SK-N-SH treated with all-trans-retinoic acid at 6 μM for 48 hours (cell line): Measurements from ENCODE around the gene NRDC.

Experiments
- ATAC-seq: fragments of 200-7000 bp; cut with Tn5 transposase; 3 replicates; pipeline ENCODE4 v1.9.1; 2020; ENCODE audit warnings: mild to moderate bottlenecking, moderate library complexity
- ARNTL ChIP-seq: fragments of 450-650 bp; formaldehyde crosslinking; IDR thresholded peaks from 2 replicates; pipeline ENCODE4 v1.5.0; 2020; ENCODE audit warnings: low read depth, mild to moderate bottlenecking, moderate library complexity, borderline replicate concordance
- BACH2 ChIP-seq: fragments of 250-450 bp; sonication (Bioruptor Pico); IDR thresholded peaks from 2 replicates; pipeline ENCODE4 v1.9.0; 2021; ENCODE audit warnings: mild to moderate bottlenecking, borderline replicate concordance
- CSDC2 ChIP-seq: fragments of 250-450 bp; sonication (Bioruptor Pico); IDR thresholded peaks from 2 replicates; pipeline ENCODE4 v1.5.0; 2020; ENCODE audit warnings: mild to moderate bottlenecking, moderate library complexity
- CSRNP3 ChIP-seq: fragments of 250-450 bp; sonication (Bioruptor Pico); IDR thresholded peaks from 2 replicates; pipeline ENCODE4 v1.5.1; 2021; ENCODE audit warnings: mild to moderate bottlenecking, moderate library complexity
- ESRRG ChIP-seq: fragments of 250-450 bp; sonication (Bioruptor Pico); IDR thresholded peaks from 2 replicates; pipeline ENCODE4 v1.6.1; 2021; ENCODE audit warnings: mild to moderate bottlenecking
- GLIS3 ChIP-seq: fragments of 250-450 bp; sonication (Bioruptor Pico); IDR thresholded peaks from 2 replicates; pipeline ENCODE4 v1.5.0; 2020; ENCODE audit warnings: mild to moderate bottlenecking, moderate library complexity
- ISL1 ChIP-seq: fragments of 250-450 bp; sonication (Bioruptor Pico); IDR thresholded peaks from 2 replicates; pipeline ENCODE4 v2.1.2; 2022; ENCODE audit warnings: mild to moderate bottlenecking, moderate library complexity
- OSR1 ChIP-seq: fragments of 250-450 bp; sonication (Bioruptor Pico); IDR thresholded peaks from 2 replicates; pipeline ENCODE4 v1.8.0; 2022; ENCODE audit warnings: moderate library complexity, mild to moderate bottlenecking, inconsistent platforms
- PATZ1 ChIP-seq: fragments of 250-450 bp; sonication (Bioruptor Pico); IDR thresholded peaks from 2 replicates; pipeline ENCODE4 v1.8.0; 2020; ENCODE audit warnings: mild to moderate bottlenecking, moderate library complexity, borderline replicate concordance
- POU6F1 ChIP-seq: fragments of 250-450 bp; sonication (Bioruptor Pico); IDR thresholded peaks from 2 replicates; pipeline ENCODE4 v1.8.0; 2021; ENCODE audit warnings: low read depth, mild to moderate bottlenecking, moderate library complexity, borderline replicate concordance
- PPARA ChIP-seq: fragments of 250-450 bp; sonication (Bioruptor Pico); IDR thresholded peaks from 2 replicates; pipeline ENCODE4 v1.5.0; 2020; ENCODE audit warnings: mild to moderate bottlenecking, borderline replicate concordance
- RARB ChIP-seq: fragments of 250-450 bp; sonication (Bioruptor Pico); IDR thresholded peaks from 2 replicates; pipeline ENCODE4 v1.8.0; 2021; ENCODE audit warnings: mild to moderate bottlenecking, moderate library complexity
- SNAI2 ChIP-seq: fragments of 250-450 bp; sonication (Bioruptor Pico); IDR thresholded peaks from 2 replicates; pipeline ENCODE4 v1.5.0; 2020; ENCODE audit warnings: mild to moderate bottlenecking, moderate library complexity
- TCF4 ChIP-seq: fragments of 250-450 bp; sonication (Bioruptor Pico); IDR thresholded peaks from 2 replicates; pipeline ENCODE4 v1.8.0; 2021; ENCODE audit warnings: mild to moderate bottlenecking, moderate library complexity, borderline replicate concordance
- ZC3H10 ChIP-seq: fragments of 250-450 bp; sonication (Bioruptor Pico); IDR thresholded peaks from 2 replicates; pipeline ENCODE4 v1.5.1; 2021; ENCODE audit warnings: mild to moderate bottlenecking, moderate library complexity
- ZFP3 ChIP-seq: fragments of 250-450 bp; sonication (Bioruptor Pico); IDR thresholded peaks from 2 replicates; pipeline ENCODE4 v1.5.0; 2020; ENCODE audit warnings: mild to moderate bottlenecking, moderate library complexity
- ZFP30 ChIP-seq: fragments of 450-650 bp; formaldehyde crosslinking; IDR thresholded peaks from 2 replicates; pipeline ENCODE4 v1.5.0; 2022; ENCODE audit warnings: mild to moderate bottlenecking, moderate library complexity
- ZNF70 ChIP-seq: fragments of 450-650 bp; formaldehyde crosslinking; IDR thresholded peaks from 2 replicates; pipeline ENCODE4 v1.5.0; 2020; ENCODE audit warnings: mild to moderate bottlenecking, moderate library complexity
- ZNF8 ChIP-seq: fragments of 450-650 bp; formaldehyde crosslinking; IDR thresholded peaks from 2 replicates; pipeline ENCODE4 v1.5.0; 2020; ENCODE audit warnings: mild to moderate bottlenecking, moderate library complexity
- TF ChIP-seq, protein P1 (sequence below): fragments of 250-450 bp; sonication (Bioruptor Pico); IDR thresholded peaks from 2 replicates; pipeline ENCODE4 v1.5.1; 2020; ENCODE audit warnings: low read depth, mild to moderate bottlenecking, moderate library complexity

Gene NRDC

DNA sequence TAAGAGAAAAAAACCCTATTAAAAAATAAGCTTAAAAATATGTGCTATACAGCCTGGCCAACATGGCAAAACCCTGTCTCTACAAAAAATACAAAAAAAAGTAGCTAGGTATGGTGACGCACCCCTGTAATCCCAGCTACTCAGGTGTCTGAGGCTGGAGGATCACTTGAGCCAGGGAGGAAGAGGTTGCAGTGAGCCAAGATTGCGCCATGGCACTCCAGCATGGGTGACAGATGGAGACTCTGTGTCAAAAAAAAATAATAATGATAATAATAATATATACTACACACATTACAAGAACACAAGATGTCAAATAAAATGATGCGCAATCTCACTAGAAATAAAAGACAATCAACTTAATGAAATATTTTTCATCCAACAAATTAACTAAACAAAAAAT is 22.9 kb downstream of the NRDC start:
- TF ChIP-seq RARB (CRISPR knock-in tag) (no peak), ZNF8 (no peak), CSRNP3 (CRISPR knock-in tag) (no peak), CSDC2 (CRISPR knock-in tag) (no peak), POU6F1 (CRISPR knock-in tag) (no peak), BACH2 (CRISPR knock-in tag) (no peak)
- TF ChIP-seq, all 23 proteins: peak for 0
- ATAC-seq, result no peak

DNA sequence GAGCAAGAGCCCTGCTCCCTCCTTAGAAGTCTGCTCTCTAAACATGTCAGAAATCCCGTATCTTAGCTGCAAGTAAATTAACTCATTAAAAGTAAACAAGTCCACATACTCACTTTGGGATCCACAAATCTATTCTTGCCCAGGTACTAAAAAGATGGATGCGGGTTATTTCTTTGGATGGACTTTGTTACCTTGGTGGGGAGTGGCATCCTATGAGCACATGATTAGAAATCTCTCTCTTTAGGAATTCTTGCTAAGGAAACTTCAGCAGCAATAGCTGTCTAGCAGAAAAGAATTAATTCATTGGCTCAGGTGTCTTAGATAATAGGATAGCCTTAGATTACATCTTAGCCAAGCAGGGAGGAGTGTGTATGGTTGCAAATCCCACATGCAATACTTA is 25.2 kb downstream of the NRDC start:
- TF ChIP-seq ZNF70, result no peak
- TF ChIP-seq SNAI2 (CRISPR knock-in tag), result no peak
- no peak for TF ChIP-seq CSRNP3 (CRISPR knock-in tag)
- TF ChIP-seq ZFP30 (CRISPR knock-in tag), result no peak
- TF ChIP-seq ZFP3 (CRISPR knock-in tag), result no peak
- TF ChIP-seq ZNF8, result no peak
- ATAC-seq, result no peak

DNA sequence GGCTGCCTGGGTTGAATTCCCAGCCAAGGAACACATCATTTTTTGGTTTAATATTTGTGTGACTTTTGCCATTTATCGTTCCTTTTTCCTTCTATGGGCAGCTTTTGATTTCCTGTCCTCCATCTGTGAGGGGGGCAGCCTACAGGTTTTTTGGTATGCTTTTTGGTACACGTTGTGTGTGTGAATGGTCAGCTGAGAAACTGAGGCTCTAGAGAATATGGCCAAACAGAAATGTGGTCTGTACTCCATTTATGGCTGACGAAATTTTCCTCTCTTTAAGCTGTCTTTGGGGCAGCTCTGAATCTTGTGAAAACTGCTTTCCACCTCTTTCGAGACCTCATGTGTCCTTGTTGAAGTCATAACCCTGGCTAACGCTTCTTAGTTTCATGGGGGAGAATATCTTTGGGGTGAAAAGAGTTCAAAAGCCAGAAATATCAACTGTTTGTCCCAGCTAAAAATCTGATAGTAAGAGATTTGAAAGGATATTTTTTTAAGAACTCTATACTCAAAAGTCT is 26.6 kb downstream of the NRDC start:
- TF ChIP-seq ZFP3 (CRISPR knock-in tag) (no peak), ESRRG (no peak), ZNF70 (no peak), BACH2 (CRISPR knock-in tag) (no peak), PATZ1 (CRISPR knock-in tag) (no peak), ISL1 (CRISPR knock-in tag) (no peak), ZFP30 (CRISPR knock-in tag) (no peak)
- TF ChIP-seq, protein P1, sequence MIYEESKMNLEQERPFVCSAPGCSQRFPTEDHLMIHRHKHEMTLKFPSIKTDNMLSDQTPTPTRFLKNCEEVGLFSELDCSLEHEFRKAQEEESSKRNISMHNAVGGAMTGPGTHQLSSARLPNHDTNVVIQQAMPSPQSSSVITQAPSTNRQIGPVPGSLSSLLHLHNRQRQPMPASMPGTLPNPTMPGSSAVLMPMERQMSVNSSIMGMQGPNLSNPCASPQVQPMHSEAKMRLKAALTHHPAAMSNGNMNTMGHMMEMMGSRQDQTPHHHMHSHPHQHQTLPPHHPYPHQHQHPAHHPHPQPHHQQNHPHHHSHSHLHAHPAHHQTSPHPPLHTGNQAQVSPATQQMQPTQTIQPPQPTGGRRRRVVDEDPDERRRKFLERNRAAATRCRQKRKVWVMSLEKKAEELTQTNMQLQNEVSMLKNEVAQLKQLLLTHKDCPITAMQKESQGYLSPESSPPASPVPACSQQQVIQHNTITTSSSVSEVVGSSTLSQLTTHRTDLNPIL (CRISPR knock-in tag), result no peak
- no peak for ATAC-seq

DNA sequence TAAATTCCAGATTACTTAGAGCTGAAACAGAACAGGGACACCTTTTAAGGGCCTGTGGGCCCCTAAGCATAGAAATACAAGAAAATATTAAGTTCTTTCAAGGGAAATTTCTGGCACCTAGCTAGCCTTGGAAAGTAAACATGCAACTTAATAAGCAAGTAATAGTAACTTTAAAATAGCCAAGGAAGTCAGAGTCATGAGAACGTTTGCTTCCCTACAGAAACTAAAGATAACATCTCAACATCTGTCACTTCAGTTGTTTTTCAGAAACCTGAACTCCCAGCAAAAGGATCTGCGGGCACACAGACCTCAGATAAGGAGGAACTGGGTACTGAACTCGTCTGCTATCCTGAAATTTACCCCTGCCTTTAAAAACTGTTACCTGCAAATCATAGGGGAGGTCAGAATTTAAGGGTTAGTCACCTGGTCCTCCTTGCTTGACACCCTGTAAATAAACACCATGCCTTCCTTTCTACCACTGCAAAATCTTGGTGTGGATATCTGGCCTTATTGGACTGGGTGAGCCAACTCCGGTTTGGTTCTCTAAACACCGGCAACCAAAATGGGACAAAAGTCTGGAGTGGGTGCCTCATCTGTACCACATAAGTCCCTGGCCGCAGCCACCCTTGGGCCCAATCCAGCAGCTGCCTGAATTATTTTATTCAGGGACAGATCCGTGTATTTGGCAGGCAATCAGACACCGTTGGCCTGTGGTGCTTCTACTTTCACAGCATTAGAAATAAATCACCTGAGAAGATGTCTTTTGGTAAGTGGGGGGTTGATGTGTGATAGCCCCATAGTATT is 27.9 kb downstream of the NRDC start:
- peak; percentile 40; the same call in 2 of the 3 replicates for ATAC-seq
- TF ChIP-seq RARB (CRISPR knock-in tag), result no peak
- TF ChIP-seq ZNF70, result no peak
- TF ChIP-seq OSR1, result no peak

- ATAC-seq, result no peak
- TF ChIP-seq ZC3H10 (no peak), TCF4 (CRISPR knock-in tag) (no peak), OSR1 (no peak), ESRRG (no peak), PPARA (CRISPR knock-in tag) (no peak), ZNF8 (no peak), ZNF70 (no peak), SNAI2 (CRISPR knock-in tag) (no peak), GLIS3 (CRISPR knock-in tag) (no peak), CSDC2 (CRISPR knock-in tag) (no peak), ARNTL (CRISPR knock-in tag) (no peak), PATZ1 (CRISPR knock-in tag) (no peak), ZFP3 (CRISPR knock-in tag) (no peak), ZFP30 (CRISPR knock-in tag) (no peak)
- TF ChIP-seq, protein P1 (CRISPR knock-in tag), result no peak
Observed at GRCh38 chr1:51847294-51847920, 31.1 kb downstream of the NRDC start.
